ENCODE data around the gene SORCS2. TPM values are rescaled to one million over a fixed set of nuclear protein-coding genes. Genes with fewer than 3 reads are reported as not detected.

SORCS2 gene
- total RNA-seq, 1 donor from 2014 or later = not detected

GRCh38 chr4:7294176-7294756 is 101.9 kb downstream of the SORCS2 start:
- Mint-ChIP-seq H3K27ac (no peak overlapping the region), H3K9me3 (no peaks in the 10 kb centered on the region), H3K27me3 (ENCODE audit: insufficient read depth) (peaks cover 3% of the 10 kb centered on the region), H3K36me3 (ENCODE audit: low read depth) (no peaks in the 10 kb centered on the region), H3K4me3 (no peak overlapping the region), H3K4me1 (ENCODE audit: low read depth) (peaks cover 1% of the 10 kb centered on the region)
- no peak for DNase-seq (ENCODE audit: low spot score)
- intact Hi-C loops (cut with micrococcal nuclease) = no loop called here

- H3K4me3 Mint-ChIP-seq = no peak overlapping the region
- DNase-seq (ENCODE audit: low spot score) = no peak
- H3K9me3 Mint-ChIP-seq = no peaks in the 10 kb centered on the region
- H3K4me1 Mint-ChIP-seq (ENCODE audit: low read depth) = peaks cover 5% of the 10 kb centered on the region
- intact Hi-C loops (cut with micrococcal nuclease) = no loop called here
- no peak overlapping the region for H3K27ac Mint-ChIP-seq
- H3K27me3 Mint-ChIP-seq (ENCODE audit: insufficient read depth) = peaks cover 3% of the 10 kb centered on the region
- H3K36me3 Mint-ChIP-seq (ENCODE audit: low read depth) = no peaks in the 10 kb centered on the region
These were observed 103.0 kb downstream of the SORCS2 start for GRCh38 chr4:7295197-7295910.

GRCh38 chr4:7295911-7296660 is 103.7 kb downstream of the SORCS2 start:
- H3K9me3 Mint-ChIP-seq = no peaks in the 10 kb centered on the region
- peaks cover 5% of the 10 kb centered on the region for H3K4me1 Mint-ChIP-seq (ENCODE audit: low read depth)
- H3K27ac Mint-ChIP-seq = no peak overlapping the region
- H3K27me3 Mint-ChIP-seq (ENCODE audit: insufficient read depth) = peaks cover 3% of the 10 kb centered on the region
- no peak for DNase-seq (ENCODE audit: low spot score)
- H3K4me3 Mint-ChIP-seq = no peak overlapping the region
- intact Hi-C loops (cut with micrococcal nuclease) = no loop called here
- no peaks in the 10 kb centered on the region for H3K36me3 Mint-ChIP-seq (ENCODE audit: low read depth)

- no peaks in the 10 kb centered on the region for H3K9me3 Mint-ChIP-seq
- peaks cover 5% of the 10 kb centered on the region for H3K4me1 Mint-ChIP-seq (ENCODE audit: low read depth)
- H3K4me3 Mint-ChIP-seq = no peak overlapping the region
- intact Hi-C loops (cut with micrococcal nuclease) = no loop called here
- peaks cover 3% of the 10 kb centered on the region for H3K27me3 Mint-ChIP-seq (ENCODE audit: insufficient read depth)
- no peak overlapping the region for H3K27ac Mint-ChIP-seq
- DNase-seq (ENCODE audit: low spot score) = no peak
- H3K36me3 Mint-ChIP-seq (ENCODE audit: low read depth) = no peaks in the 10 kb centered on the region
These were observed 104.5 kb downstream of the SORCS2 start for GRCh38 chr4:7296661-7297335.

DNA sequence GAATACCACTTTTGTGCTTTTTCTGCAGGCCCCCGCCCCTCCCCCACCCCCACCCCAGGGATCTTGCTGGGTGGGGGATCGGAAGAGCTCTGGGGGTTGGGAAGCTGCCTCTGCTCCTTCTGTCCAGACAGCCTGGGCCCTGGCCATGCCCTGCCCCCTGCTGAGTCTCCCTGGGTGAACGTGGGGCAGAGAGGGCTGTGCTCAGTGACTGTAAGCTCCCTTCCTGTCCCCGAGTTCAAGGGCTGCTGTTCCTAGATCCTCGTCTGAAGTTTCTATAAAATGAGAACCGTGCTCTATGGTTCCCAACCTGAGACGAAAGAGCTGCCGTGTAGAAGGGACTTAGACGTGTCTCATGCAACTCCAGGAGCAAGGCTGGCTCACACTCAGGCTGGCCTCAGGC is 105.0 kb downstream of the SORCS2 start:
- no peak for DNase-seq (ENCODE audit: low spot score)
- peaks cover 3% of the 10 kb centered on the region for H3K27me3 Mint-ChIP-seq (ENCODE audit: insufficient read depth)
- H3K4me3 Mint-ChIP-seq = no peak overlapping the region
- no peaks in the 10 kb centered on the region for H3K36me3 Mint-ChIP-seq (ENCODE audit: low read depth)
- H3K9me3 Mint-ChIP-seq = no peaks in the 10 kb centered on the region
- intact Hi-C loops (cut with micrococcal nuclease) = no loop called here
- no peak overlapping the region for H3K27ac Mint-ChIP-seq
- peaks cover 5% of the 10 kb centered on the region for H3K4me1 Mint-ChIP-seq (ENCODE audit: low read depth)

GRCh38 chr4:7297881-7298280 is 105.5 kb downstream of the SORCS2 start:
- Mint-ChIP-seq H3K9me3 (no peaks in the 10 kb centered on the region), H3K4me3 (no peak overlapping the region), H3K27ac (no peak overlapping the region), H3K27me3 (ENCODE audit: insufficient read depth) (peaks cover 3% of the 10 kb centered on the region), H3K36me3 (ENCODE audit: low read depth) (no peaks in the 10 kb centered on the region), H3K4me1 (ENCODE audit: low read depth) (peaks cover 5% of the 10 kb centered on the region)
- no peak for DNase-seq (ENCODE audit: low spot score)
- intact Hi-C loops (cut with micrococcal nuclease) = no loop called here

DNA sequence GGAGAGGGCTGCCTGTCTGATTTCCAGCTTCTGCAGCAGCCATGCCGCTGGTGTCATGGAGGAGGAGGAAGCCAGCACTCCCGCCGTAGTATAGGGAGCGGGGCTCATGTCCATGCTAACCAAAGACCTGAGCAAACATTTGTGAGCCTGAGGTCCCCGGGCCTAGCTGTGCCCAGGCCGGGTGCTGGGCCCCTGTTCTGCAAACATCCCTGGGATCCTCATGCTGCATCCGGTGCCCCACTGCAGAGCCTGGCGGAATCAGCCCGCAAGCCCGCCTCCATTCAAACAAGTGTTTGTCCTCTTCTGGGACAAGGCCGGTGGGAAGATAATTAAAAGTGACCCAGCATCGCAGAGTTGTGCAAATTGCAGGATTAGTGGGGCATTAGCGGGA is 106.3 kb downstream of the SORCS2 start:
- Mint-ChIP-seq H3K9me3 (no peaks in the 10 kb centered on the region), H3K4me1 (ENCODE audit: low read depth) (peaks cover 5% of the 10 kb centered on the region), H3K27me3 (ENCODE audit: insufficient read depth) (peaks cover 3% of the 10 kb centered on the region), H3K4me3 (no peak overlapping the region), H3K36me3 (ENCODE audit: low read depth) (no peaks in the 10 kb centered on the region), H3K27ac (no peak overlapping the region)
- no peak for DNase-seq (ENCODE audit: low spot score)
- intact Hi-C loops (cut with micrococcal nuclease) = no loop called here

DNA sequence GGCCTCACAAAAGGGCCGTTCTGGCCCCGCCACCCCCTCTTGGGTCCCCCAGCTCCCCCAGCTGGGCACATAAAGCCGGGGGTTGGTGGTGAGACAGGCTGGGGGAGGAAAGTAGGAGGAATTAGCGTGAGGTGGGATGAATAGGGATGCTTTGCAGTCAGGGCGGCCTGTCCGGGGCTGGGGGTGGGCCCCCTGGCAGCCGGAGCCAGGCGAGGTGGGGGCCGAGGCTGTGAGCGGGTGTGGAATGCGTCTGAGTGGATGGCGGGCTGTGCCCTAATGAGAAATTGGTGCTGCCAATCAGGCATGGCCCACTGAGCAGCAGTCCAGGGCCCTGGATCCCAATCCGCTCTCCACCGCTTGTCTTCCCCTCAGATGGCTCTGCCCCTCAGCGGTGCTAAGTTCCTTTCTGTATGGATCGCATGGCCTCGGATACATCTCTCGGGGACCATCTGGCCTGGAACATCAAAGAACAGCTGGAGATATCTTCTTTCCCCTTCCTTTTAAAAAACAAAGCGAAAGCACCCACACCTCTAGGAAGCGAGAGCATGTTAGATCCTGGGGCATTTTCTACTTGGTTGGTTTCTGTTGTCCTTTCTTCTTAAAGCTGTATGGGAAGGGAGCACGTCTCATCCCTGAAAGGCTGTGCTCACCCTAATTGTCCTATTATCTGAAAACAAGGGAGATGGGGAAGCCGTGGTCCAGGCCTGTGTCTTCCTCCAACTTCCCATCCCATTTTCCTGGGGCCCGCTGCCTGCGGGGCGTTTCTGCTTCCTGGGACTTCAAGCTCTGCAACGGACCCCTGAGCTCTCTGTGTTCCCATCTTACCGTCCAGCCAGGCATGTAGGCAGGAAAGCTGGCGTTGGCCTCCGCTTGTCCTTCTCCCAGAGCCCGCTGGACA is 106.9 kb downstream of the SORCS2 start:
- DNase-seq (ENCODE audit: low spot score) = no peak
- no peak overlapping the region for H3K4me3 Mint-ChIP-seq
- peaks cover 5% of the 10 kb centered on the region for H3K4me1 Mint-ChIP-seq (ENCODE audit: low read depth)
- peaks cover 3% of the 10 kb centered on the region for H3K27me3 Mint-ChIP-seq (ENCODE audit: insufficient read depth)
- H3K36me3 Mint-ChIP-seq (ENCODE audit: low read depth) = no peaks in the 10 kb centered on the region
- H3K9me3 Mint-ChIP-seq = no peaks in the 10 kb centered on the region
- H3K27ac Mint-ChIP-seq = no peak overlapping the region
- intact Hi-C loops (cut with micrococcal nuclease) = no loop called here

GRCh38 chr4:7299908-7300710 is 107.8 kb downstream of the SORCS2 start:
- Mint-ChIP-seq H3K27me3 (ENCODE audit: insufficient read depth) (peaks cover 3% of the 10 kb centered on the region), H3K36me3 (ENCODE audit: low read depth) (no peaks in the 10 kb centered on the region), H3K9me3 (no peaks in the 10 kb centered on the region), H3K4me3 (no peak overlapping the region), H3K27ac (no peak overlapping the region), H3K4me1 (ENCODE audit: low read depth) (peaks cover 5% of the 10 kb centered on the region)
- no peak for DNase-seq (ENCODE audit: low spot score)
- intact Hi-C loops (cut with micrococcal nuclease) = no loop called here

GRCh38 chr4:7300711-7301095 is 108.4 kb downstream of the SORCS2 start:
- Mint-ChIP-seq H3K9me3 (no peaks in the 10 kb centered on the region), H3K36me3 (ENCODE audit: low read depth) (no peaks in the 10 kb centered on the region), H3K27me3 (ENCODE audit: insufficient read depth) (peaks cover 3% of the 10 kb centered on the region)

DNA sequence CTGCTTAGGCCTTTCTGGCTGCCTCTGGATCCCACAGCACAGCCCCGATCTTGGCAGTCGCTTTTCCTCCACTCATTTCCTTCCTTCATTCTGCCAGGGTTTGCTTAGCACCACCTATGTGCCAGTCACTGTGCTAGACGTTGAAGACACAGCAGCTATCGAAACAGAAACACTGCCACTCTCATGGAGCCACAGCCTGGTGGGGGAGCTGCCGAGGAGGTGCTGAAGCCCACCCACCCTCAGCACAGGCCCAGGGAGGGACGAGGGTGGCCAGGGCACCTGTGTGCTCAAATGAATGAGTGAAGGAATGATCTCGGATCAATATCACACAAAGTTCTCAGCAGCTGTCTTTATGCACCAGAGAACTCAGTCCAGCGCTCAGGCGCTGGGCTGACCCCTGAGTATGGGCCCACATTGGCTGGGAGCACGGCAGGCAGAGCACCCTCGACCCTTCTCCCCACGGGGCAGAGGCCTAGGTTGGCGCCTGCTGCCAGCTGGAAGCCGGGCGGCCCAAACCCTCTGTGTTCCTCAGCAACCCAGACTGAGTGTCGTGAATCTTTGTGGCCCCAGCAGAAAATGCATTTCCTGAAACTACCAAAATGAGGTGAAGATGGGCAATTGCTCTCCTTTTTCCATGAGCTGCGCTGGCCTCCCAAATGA is 108.9 kb downstream of the SORCS2 start:
- H3K27ac Mint-ChIP-seq = no peak overlapping the region
- no peaks in the 10 kb centered on the region for H3K9me3 Mint-ChIP-seq
- peaks cover 5% of the 10 kb centered on the region for H3K4me1 Mint-ChIP-seq (ENCODE audit: low read depth)

More at GRCh38 chr4:7300711-7301095, 108.4 kb downstream of the SORCS2 start:
- H3K4me1 Mint-ChIP-seq (ENCODE audit: low read depth) = peaks cover 5% of the 10 kb centered on the region
- no peak for DNase-seq (ENCODE audit: low spot score)
- no peak overlapping the region for H3K27ac Mint-ChIP-seq
- no peak overlapping the region for H3K4me3 Mint-ChIP-seq
- intact Hi-C loops (cut with micrococcal nuclease) = no loop called here

More for the DNA sequence above, 108.9 kb downstream of the SORCS2 start:
- Mint-ChIP-seq H3K4me3 (no peak overlapping the region), H3K27me3 (ENCODE audit: insufficient read depth) (peaks cover 3% of the 10 kb centered on the region), H3K36me3 (ENCODE audit: low read depth) (no peaks in the 10 kb centered on the region)
- intact Hi-C loops (cut with micrococcal nuclease) = no loop called here
- DNase-seq (ENCODE audit: low spot score) = no peak

Data from activated T-helper 1 cell treated with anti-CD3 and anti-CD28 coated beads, Interleukin-12 subunit alpha, Interleukin-12 subunit beta, Interleukin-2, Interleukin-4 antibody, amounts not matched to agents 30 ng/mL and 10 ng/mL and 1 ng/mL, durations not matched to agents 14 hours and 24 hours and 36 hours (primary cell).